ENCODE data around the gene ISLR2.
"Not testable (repeated sequence)": the region's sequence is repeated elsewhere in the genome, so short reads cannot be mapped to it uniquely, and the experiment has no call there.

The ISLR2 gene, protein sequence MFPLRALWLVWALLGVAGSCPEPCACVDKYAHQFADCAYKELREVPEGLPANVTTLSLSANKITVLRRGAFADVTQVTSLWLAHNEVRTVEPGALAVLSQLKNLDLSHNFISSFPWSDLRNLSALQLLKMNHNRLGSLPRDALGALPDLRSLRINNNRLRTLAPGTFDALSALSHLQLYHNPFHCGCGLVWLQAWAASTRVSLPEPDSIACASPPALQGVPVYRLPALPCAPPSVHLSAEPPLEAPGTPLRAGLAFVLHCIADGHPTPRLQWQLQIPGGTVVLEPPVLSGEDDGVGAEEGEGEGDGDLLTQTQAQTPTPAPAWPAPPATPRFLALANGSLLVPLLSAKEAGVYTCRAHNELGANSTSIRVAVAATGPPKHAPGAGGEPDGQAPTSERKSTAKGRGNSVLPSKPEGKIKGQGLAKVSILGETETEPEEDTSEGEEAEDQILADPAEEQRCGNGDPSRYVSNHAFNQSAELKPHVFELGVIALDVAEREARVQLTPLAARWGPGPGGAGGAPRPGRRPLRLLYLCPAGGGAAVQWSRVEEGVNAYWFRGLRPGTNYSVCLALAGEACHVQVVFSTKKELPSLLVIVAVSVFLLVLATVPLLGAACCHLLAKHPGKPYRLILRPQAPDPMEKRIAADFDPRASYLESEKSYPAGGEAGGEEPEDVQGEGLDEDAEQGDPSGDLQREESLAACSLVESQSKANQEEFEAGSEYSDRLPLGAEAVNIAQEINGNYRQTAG

DNA sequence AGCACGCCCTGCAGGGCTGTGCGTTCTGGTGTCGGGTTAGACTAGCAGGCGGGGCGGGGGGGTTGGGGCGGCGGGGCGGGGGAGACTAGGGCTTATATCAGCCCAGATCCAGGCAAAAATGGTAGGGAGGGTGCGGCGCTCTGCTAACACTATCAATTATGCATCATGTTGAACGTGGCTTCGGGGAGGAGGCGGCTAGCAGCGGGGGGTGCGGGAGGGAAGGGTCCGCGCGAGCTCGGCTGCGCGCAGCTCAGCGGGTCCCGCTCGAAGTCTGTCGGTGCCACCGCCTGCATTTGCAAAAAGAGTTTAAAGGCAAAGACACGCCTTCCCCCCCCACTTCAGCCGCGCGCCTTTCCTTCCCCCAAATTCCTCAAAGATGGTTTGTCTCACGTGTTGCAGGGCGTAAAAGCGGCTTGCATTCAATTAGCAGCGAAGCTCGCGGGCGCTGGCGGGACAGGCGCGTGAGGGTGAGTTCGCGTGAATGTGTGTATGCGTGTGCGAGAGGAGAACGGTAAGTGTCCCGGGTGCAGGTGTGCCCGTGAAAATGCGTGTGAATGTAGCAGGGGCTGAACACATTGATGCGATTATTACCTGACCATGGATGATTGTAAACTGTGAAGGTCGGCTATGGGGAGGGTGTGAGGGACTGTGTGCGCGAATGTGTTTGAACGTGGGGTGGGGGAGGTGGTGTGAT, at the start of gene ISLR2:
Gene ISLR2 (plus strand): TSS at position 432 of the 694 bp plus-strand sequence. CDS start 2,169 bp downstream, outside the sequence.
- DNase-seq (ENCODE audit: low read depth), result no peak

GRCh38 chr15:74082450-74082849, 47.9 kb upstream of the ISLR2 start, which contains the start of gene GOLGA6A:
Gene GOLGA6A (minus strand): TSS chr15:74082550. CDS start chr15:74082509, 41 bp downstream.
- DNase-seq (ENCODE audit: low read depth), result not testable (repeated sequence)

GRCh38 chr15:74094567-74094966, 35.8 kb upstream of the ISLR2 start:
- DNase-seq (ENCODE audit: low read depth), result not testable (repeated sequence)

DNA sequence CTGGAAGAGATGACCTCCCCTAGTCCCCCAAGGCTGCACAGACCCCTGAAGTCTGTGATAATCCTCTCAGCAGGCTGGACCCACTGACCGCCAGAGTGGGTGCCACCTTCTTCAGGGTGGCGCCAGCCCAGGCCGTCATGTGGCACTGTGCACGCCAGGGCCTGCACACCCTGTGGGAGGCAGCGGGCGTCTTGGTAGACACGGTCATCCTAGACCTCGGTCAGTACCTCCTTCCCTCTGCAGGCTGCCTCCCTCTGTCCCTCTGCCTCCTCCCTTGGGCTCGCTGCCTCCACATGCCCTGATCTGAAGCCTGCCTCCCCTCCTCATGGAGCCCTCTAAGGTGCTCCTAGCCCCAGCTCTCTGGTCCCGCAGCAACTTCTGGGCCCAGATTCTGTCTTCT, 34.8 kb upstream of the ISLR2 start:
- not testable (repeated sequence) for DNase-seq (ENCODE audit: low read depth)

DNA sequence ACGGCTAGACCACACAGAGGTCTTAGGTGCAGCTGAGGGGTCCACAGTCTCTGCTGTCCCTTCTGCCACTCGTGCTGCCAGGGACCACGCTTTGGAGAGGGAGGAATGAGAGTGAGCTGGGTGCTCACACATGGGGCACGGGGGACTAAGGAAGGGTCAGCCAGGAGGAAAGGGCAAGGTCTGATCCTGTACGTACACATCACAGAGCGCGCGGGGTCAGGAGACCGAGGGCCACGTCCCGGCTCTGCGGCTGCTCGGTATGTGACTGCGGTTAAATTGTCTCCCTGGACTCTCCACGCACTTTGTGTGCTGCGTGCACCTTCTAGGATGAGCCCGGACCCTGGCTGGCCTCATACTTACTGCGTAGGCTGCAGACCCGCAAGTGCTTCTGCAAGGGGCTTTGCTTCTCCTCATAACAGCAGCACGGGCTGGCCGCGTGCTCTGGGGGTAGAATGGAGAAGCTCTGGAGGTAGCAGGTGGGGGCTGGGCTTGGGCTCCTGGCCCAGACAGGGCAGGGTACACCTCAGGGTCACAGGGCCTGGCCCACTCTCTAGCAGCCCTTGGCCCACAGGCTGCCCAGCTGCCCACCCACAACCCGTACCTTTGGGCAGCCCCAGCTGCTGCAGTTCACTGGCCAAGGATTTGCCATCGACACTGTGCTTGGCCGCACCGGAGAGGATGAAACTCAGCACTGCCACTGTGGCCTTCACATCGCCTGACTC, 33.5 kb upstream of the ISLR2 start:
- not testable (repeated sequence) for DNase-seq (ENCODE audit: low read depth)

GRCh38 chr15:74099963-74100733, 30.2 kb upstream of the ISLR2 start:
- peak; percentile 58 for DNase-seq (ENCODE audit: low read depth)

- no peak for DNase-seq (ENCODE audit: low read depth)
These were observed 22.3 kb upstream of the ISLR2 start for GRCh38 chr15:74108111-74108510.

DNA sequence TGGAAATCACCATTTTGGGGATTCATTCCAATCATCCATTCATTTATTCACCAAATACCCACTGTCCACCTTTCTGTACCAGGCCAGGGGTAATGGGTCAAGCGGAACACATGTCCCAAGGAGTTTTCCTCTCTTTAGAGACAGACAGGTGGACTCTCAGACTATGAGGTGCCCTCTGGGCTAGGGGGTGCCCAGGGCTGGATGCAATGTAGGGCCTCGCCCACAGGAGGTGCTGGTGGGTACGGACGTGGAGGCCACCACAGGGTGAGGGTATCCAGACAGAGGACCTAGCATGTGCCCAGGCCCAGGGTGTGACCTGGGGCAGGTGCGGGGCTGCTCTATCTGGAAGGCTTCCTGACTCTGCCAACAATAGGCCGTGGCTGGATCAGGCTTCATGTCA, 21.8 kb upstream of the ISLR2 start:
- DNase-seq (ENCODE audit: low read depth), result not testable (repeated sequence)

DNA sequence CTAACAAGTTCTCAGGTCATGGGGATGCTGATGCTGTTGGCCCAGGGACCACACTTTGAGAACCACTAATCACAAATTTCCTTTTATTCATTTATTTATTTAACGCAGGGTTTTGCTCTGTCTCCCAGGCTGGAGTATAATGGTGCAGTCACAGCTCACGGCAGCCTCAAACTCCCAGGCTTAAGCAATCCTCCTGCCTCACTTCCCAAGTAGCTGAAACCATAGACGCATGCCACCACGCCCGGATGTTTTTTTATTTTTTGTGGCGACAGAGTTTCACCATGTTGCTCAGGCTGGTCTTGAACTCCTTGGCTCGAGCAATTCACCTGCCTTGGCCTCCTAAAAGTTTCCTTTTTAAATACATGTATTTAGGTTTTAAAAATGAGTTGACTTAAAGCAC, 20.7 kb upstream of the ISLR2 start:
- no peak for DNase-seq (ENCODE audit: low read depth)

- no peak for DNase-seq (ENCODE audit: low read depth)
These were observed 10.0 kb upstream of the ISLR2 start for GRCh38 chr15:74120426-74120825.

- DNase-seq (ENCODE audit: low read depth), result no peak
These were observed 9.3 kb upstream of the ISLR2 start for GRCh38 chr15:74121039-74121438.

DNA sequence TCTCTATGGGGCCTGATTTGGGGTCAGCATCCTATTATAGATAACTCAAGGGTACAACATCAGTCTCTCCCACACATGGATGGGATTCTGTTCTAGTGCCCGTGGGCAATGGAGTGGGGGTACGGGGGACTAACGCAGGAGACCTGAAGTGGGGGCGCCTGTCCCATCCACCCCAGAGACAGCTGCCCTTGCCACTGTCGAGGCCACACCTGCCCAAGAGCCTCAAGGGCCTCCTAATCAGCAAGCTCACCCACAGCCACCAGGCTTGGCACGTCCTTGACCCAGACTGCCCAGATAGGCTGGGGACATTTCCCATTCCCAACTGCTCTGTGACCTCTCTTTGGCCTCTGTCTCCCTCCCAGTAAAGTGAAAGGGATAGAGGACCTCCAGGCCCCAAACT, 8.5 kb upstream of the ISLR2 start:
- DNase-seq (ENCODE audit: low read depth), result no peak

DNA sequence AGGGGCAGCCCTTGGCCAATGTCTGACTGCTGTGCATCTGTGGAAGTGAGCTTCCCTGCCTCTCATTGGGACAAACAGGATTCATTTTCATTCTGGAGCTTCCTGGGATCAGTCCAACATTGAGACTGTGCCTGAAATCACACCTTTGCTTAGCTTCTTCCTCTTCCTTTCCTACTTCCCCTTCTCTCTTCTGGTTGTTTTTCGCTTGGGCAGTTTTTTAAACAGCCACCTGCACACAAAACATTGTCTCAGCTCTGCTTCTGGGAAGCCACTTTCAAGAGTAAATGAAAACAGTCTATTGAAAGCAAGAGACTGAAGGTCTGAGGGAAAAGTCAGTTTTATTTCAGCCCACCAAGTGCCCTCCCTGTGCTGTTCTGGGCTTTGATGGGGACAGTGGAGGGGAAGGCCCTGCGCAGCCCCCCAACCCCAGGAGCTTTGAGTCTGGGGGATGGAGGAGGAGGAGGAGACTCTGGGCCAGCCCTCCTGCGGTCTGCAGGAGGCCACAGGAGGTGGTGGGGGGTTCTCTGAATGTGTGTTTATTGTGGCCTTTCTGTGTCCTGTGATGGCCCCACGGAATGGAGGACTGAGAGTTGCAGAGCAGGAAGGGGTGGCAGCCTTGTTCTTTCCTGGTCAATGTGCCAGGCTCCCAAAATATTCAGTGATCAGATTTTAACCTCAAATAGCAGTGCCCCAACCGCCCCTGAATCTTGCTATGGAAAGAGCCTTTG, 7.8 kb upstream of the ISLR2 start:
- no peak for DNase-seq (ENCODE audit: low read depth)

GRCh38 chr15:74123131-74123429, 7.3 kb upstream of the ISLR2 start:
- DNase-seq (ENCODE audit: low read depth), result no peak

- no peak for DNase-seq (ENCODE audit: low read depth)
These were observed 6.7 kb upstream of the ISLR2 start for GRCh38 chr15:74123658-74124057.

- no peak for DNase-seq (ENCODE audit: low read depth)
These were observed 6.2 kb upstream of the ISLR2 start for GRCh38 chr15:74124196-74124595.

DNA sequence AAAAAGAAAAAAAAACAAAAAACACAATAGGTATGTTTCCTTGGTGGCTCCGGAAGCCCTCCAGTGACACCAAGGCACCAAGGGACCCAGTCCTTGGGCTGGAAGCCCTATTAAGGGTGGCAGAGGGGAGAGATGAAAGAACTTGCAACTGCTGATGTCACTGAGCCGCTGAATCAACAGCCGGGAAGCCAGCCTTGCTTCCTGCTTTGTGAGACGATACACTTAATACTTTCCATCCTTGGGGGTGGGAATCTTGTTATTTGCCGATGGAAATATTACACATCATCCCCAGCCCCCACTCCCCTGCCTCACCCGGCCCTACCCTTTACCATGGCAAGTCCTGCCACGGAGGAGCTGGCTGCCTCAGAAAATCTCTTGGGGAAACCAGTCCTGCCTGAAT, 5.6 kb upstream of the ISLR2 start:
- DNase-seq (ENCODE audit: low read depth), result no peak

- DNase-seq (ENCODE audit: low read depth), result peak; percentile 78
These were observed 3.0 kb upstream of the ISLR2 start for GRCh38 chr15:74127255-74127953.

DNA sequence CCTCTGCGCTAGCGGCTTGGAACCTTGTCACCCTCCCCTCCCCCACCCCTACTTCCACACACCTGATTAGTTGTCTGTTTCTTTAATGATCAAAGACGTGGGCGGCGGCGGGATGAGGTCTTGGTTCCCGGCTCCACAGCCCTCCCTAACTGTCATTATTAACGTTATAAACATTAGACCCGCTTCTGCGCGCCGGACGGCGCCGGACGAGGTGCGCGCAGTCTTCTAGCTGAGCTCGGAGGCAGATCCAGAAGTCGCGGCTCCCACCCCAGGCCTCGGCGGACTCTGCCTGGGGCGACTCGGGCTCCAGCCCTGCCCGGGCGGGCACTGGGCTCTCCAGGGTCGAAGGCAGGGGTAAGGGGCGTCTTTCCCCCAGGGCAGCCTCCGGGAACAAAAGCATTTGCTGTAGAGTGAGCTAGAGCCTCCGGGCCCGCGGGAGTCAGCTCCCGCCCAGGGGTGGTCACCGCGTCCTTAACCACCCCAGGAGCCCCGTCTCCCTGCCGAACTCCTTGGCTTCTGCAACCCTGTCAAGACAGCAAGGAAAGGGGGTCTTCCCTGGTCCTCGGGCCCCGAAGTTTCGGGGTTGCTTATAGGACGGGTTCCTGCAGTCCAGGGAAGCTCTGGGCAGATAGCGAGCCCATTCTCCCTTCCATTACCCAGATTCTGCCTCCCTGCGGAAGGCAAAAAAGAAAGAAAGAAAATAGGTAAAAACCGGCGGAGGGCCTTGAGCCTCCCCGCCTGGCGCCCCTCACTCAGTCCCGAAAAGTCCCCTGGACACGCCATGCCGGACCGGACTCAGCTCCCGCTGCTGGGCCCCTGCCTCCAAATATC, 2.2 kb upstream of the ISLR2 start:
- DNase-seq (ENCODE audit: low read depth), result no peak
